Lower leg skin (tissue), 4 donors: ENCODE results near the gene DNMBP. TPM values are rescaled to one million over a fixed set of nuclear protein-coding genes. Genes with fewer than 3 reads are reported as not detected.

Experiments used
- DNase-seq, 2 donors: peaks; one replicate each; pipeline ENCODE4 v3.0.0-alpha.2; 2019; ENCODE audit warnings: low spot score in 2 of 2
- H3K4me3 ChIP-seq: fragments of 200-600 bp; sonication (generic); 2 replicates; pipeline ENCODE4 v1.5.1; 2017; ENCODE audit warnings: mild to moderate bottlenecking, low read depth; ENCODE audit not compliant: poor library complexity, severe bottlenecking
- CTCF ChIP-seq, 3 donors: fragments of 450-650 bp; IDR thresholded peaks; one replicate each; pipeline ENCODE4 v1.5.1; 2016; ENCODE audit warnings: antibody characterized with exemption in 3 of 3, mild to moderate bottlenecking in 3 of 3, moderate library complexity in 2 of 3
- POLR2A ChIP-seq, 2 donors: fragments of 450-650 bp; IDR thresholded peaks; one replicate each; pipeline ENCODE4 v1.6.1; 2016 to 2017; ENCODE audit warnings: antibody characterized with exemption in 2 of 2, mild to moderate bottlenecking in 1 of 2, moderate library complexity in 1 of 2
- WGBS, 2 donors: methylation state at CpG; one replicate each; pipeline ENCODE4 v1.1.5; 2018; 5-methylcytosine and 5-hydroxymethylcytosine counted together
- intact Hi-C: fragments of 100-400 bp; cut with DNase I; formaldehyde crosslinking; loops from one replicate; pipeline ENCODE4 v1.15.0; 2023; ENCODE audit warnings: low total_unique reads
- total RNA-seq, 4 donors: library from RNA; depleted of rRNA; stranded (reverse); fragments of >200 nt; gene quantifications; one replicate each; pipeline ENCODE4 v1.1.0, GENCODE V29; 2016

The DNMBP gene
- total RNA-seq, 4 donors from 2014 or later, result 39.8 to 78.0 (median 61.9) TPM

GRCh38 chr10:99859585-99859984 is 150.2 kb downstream of the DNMBP start:
- TF ChIP-seq CTCF (IDR thresholded peaks at IDR 0.05), result no peak
- TF ChIP-seq POLR2A (IDR thresholded peaks at IDR 0.05), result no peak
- H3K4me3 ChIP-seq, result no peak overlapping the region
- intact Hi-C loops, result no loop called here
- 58 to 68% methylated on average over 5 of the region's 5 CpGs for WGBS, 2 donors
- no peak for DNase-seq

GRCh38 chr10:99858849-99859248 is 150.9 kb downstream of the DNMBP start:
- 83 to 91% methylated on average over 8 of the region's 8 CpGs for WGBS, 2 donors
- TF ChIP-seq CTCF (IDR thresholded peaks at IDR 0.05), result no peak
- H3K4me3 ChIP-seq, result no peak overlapping the region
- DNase-seq, result no peak
- intact Hi-C loops, result no loop called here

GRCh38 chr10:99855479-99856071 is 154.2 kb downstream of the DNMBP start:
- no peak for TF ChIP-seq CTCF (IDR thresholded peaks at IDR 0.05)
- TF ChIP-seq POLR2A (IDR thresholded peaks at IDR 0.05), result no peak
- no peak overlapping the region for H3K4me3 ChIP-seq
- intact Hi-C loops, result no loop called here
- DNase-seq, result no peak
- WGBS, 2 donors, result 87 to 93% methylated on average over 8 of the region's 8 CpGs

GRCh38 chr10:99854860-99855259 is 154.9 kb downstream of the DNMBP start:
- intact Hi-C loops, result no loop called here
- DNase-seq, result no peak
- TF ChIP-seq POLR2A (IDR thresholded peaks at IDR 0.05), result no peak
- TF ChIP-seq CTCF (IDR thresholded peaks at IDR 0.05), result no peak
- 50 to 51% methylated on average over 6 of the region's 6 CpGs for whole genome bisulfite sequencing, 2 donors
- H3K4me3 ChIP-seq, result no peak overlapping the region

GRCh38 chr10:99853655-99854054 is 156.1 kb downstream of the DNMBP start:
- WGBS, 2 donors, result 84 to 89% methylated on average over 3 of the region's 3 CpGs
- H3K4me3 ChIP-seq, result no peak overlapping the region
- TF ChIP-seq POLR2A (IDR thresholded peaks at IDR 0.05) (no peak), CTCF (IDR thresholded peaks at IDR 0.05) (no peak)
- intact Hi-C loops, result no loop called here
- DNase-seq, result no peak
